Pancreas (tissue), 10 donors: ENCODE results near the gene GLIS2. TPM values are rescaled to one million over a fixed set of nuclear protein-coding genes. Genes with fewer than 3 reads are reported as not detected.

Experiments used
- ATAC-seq, 4 donors: fragments of 200-7000 bp; cut with Tn5 transposase; one replicate each; pipeline versions ENCODE4 v1.8.0 to v1.9.1; 2020; ENCODE audit warnings: mild to moderate bottlenecking in 4 of 4, moderate library complexity in 4 of 4
- DNase-seq, 6 donors: peaks; one replicate each; pipeline ENCODE4 v3.0.0-alpha.2; 2020
- FAIRE-seq: peaks from 2 replicates; lab custom pipeline; 2012; peaks lifted over from hg19 to GRCh38; lab: Jason Lieb, UNC
- H3K27ac ChIP-seq, 4 donors: fragments of 200-600 bp; sonication (generic); 1 replicate in 3 of 4; 2 replicates in 1 of 4; pipeline versions ENCODE4 v1.5.0 to v1.8.0; 2020
- H3K27me3 ChIP-seq, 4 donors: fragments of 200-600 bp; one replicate each; pipeline ENCODE4 v1.8.0; 2021
- H3K36me3 ChIP-seq, 3 donors: fragments of 200-600 bp; sonication (generic) in 1 of 3; one replicate each; pipeline versions ENCODE4 v1.5.0 to v1.8.0; 2020 to 2021
- H3K4me1 ChIP-seq, 3 donors: fragments of 200-600 bp; one replicate each; pipeline ENCODE4 v1.8.0; 2021
- H3K4me3 ChIP-seq, 4 donors: fragments of 200-600 bp; sonication (generic) in 2 of 4; one replicate each; pipeline versions ENCODE4 v1.5.0 to v1.8.0; 2020 to 2021
- H3K9me3 ChIP-seq, 4 donors: fragments of 200-600 bp; one replicate each; pipeline ENCODE4 v1.8.0; 2021
- CTCF ChIP-seq, 4 donors: fragments of 200-600 bp; sonication (generic) in 3 of 4; IDR thresholded peaks; one replicate each; pipeline versions ENCODE4 v1.5.0 to v1.8.0; 2021; ENCODE audit warnings: antibody characterized with exemption in 4 of 4
- WGBS, 2 donors: extraction: QIAGEN DNeasy Blood & Tissue Kit; methylation state at CpG; one replicate each; pipeline ENCODE4 v1.1.7; 2013; 5-methylcytosine and 5-hydroxymethylcytosine counted together
- intact Hi-C, 3 donors: fragments of 100-400 bp; cut with DNase I; formaldehyde crosslinking; loops; one replicate each; pipeline versions ENCODE4 v1.11.1 to v1.14.2; 2022
- polyA plus RNA-seq, 2 donors: library from polyadenylated mRNA; stranded (reverse); fragments of 200-250 nt; gene quantifications; one replicate each; pipeline ENCODE4 v1.2.3, GENCODE V29; 2013
- total RNA-seq, 6 donors: library from RNA; stranded (reverse); fragmentation: NEBNext Ultra II Directional in 4 of 6; extraction: Animal tissue kit (Norgen Biotek cat#: 25700) in 4 of 6; gene quantifications; one replicate each; pipeline versions ENCODE4 v1.2.1 to v1.2.4, GENCODE V29; 2021 to 2023
- donor health status: healthy with polysubstance abuse.
- donor health status: DM: no; HTN: no; CAD: no; lungs with moderate emphysema.
- donor health status: DM: no; HTN: no; CAD: no.
- donor health status: control.
- donor health status: control.
- donor health status: Bipolar disorder and iron deficiency.
- donor health status: DM: yes; HTN: yes; CAD: no.
- donor health status: DM: no; HTN: no; CAD: no.
- donor health status: DM: no; HTN: no; CAD: no.
- donor health status: DM: yes; HTN: yes; CAD: no.

Gene GLIS2
- total and polyA plus RNA-seq, 8 donors: 5.5 to 15.1 (median 10.9) TPM

- no peak for FAIRE-seq
- H3K27ac ChIP-seq: no peak overlapping the region
- no peaks in the 10 kb centered on the region for H3K36me3 ChIP-seq
- H3K27me3 ChIP-seq: no peaks in the 10 kb centered on the region
- 93 to 96% methylated on average over 6 of the region's 6 CpGs for WGBS, 2 donors
- H3K4me1 ChIP-seq: no peaks in the 10 kb centered on the region
- intact Hi-C loops: no loop called here
- no peak for ATAC-seq
- DNase-seq: no peak
- no peak overlapping the region for H3K4me3 ChIP-seq
- TF ChIP-seq CTCF (IDR thresholded peaks at IDR 0.05): no peak
- H3K9me3 ChIP-seq: no peaks in the 10 kb centered on the region
These were observed 13.9 kb upstream of the GLIS2 start for GRCh38 chr16:4301968-4302367.

- H3K36me3 ChIP-seq: no peaks in the 10 kb centered on the region
- no peaks in the 10 kb centered on the region for H3K9me3 ChIP-seq
- H3K27me3 ChIP-seq: no peaks in the 10 kb centered on the region
- intact Hi-C loops: no loop called here
- TF ChIP-seq CTCF (IDR thresholded peaks at IDR 0.05): no peak
- no peak overlapping the region for H3K4me3 ChIP-seq
- H3K27ac ChIP-seq: no peak overlapping the region
- no peak for FAIRE-seq
- H3K4me1 ChIP-seq: peaks cover 0 to 4% (median 0%) of the 10 kb centered on the region in 3 donors
- ATAC-seq: no peak
- WGBS, 2 donors: 81 to 84% methylated on average over 13 of the region's 13 CpGs
- DNase-seq: no peak
These were observed 11.9 kb upstream of the GLIS2 start for GRCh38 chr16:4303973-4304372.

- no peaks in the 10 kb centered on the region for H3K27me3 ChIP-seq
- no peaks in the 10 kb centered on the region for H3K9me3 ChIP-seq
- H3K4me3 ChIP-seq: peak overlapping the region in 3 of 4 donors; percentile 11 to 44 (median 31)
- no peak for TF ChIP-seq CTCF (IDR thresholded peaks at IDR 0.05)
- WGBS, 2 donors: 70% methylated on average over 16 of the region's 16 CpGs
- DNase-seq (peak in 1 of 6 donors; percentile 36), ATAC-seq (no peak), FAIRE-seq (no peak)
- no peaks in the 10 kb centered on the region for H3K36me3 ChIP-seq
- peak overlapping the region; percentile 42 to 84 (median 73) for H3K27ac ChIP-seq
- intact Hi-C loops: no loop called here
- H3K4me1 ChIP-seq: peaks cover 0 to 17% (median 0%) of the 10 kb centered on the region in 3 donors
These were observed 9.2 kb upstream of the GLIS2 start for GRCh38 chr16:4306470-4307214.

GRCh38 chr16:4307215-4308037 is 8.4 kb upstream of the GLIS2 start:
- FAIRE-seq (no peak), ATAC-seq (peak; percentile 84 to 90 (median 88)), DNase-seq (peak; percentile 92 to 97 (median 94))
- no peak for TF ChIP-seq CTCF (IDR thresholded peaks at IDR 0.05)
- intact Hi-C loops: no loop called here
- H3K27me3 ChIP-seq: no peaks in the 10 kb centered on the region
- H3K4me1 ChIP-seq: peaks cover 0 to 17% (median 0%) of the 10 kb centered on the region in 3 donors
- peak overlapping the region; percentile 42 to 84 (median 73) for H3K27ac ChIP-seq
- no peaks in the 10 kb centered on the region for H3K9me3 ChIP-seq
- peak overlapping the region; percentile 4 to 44 (median 21) for H3K4me3 ChIP-seq
- no peaks in the 10 kb centered on the region for H3K36me3 ChIP-seq
- 7 to 8% methylated on average over 67 to 68 of the region's 68 CpGs for WGBS, 2 donors
